ENCODE results near the gene ZNF668.

The ZNF668 gene

GRCh38 chr16:31073970-31074813, at the start of gene ZNF668, which contains the start of gene ZNF646:
ZNF668 (minus strand) TSS chr16:31074240; CDS start chr16:31064459, 9,781 bp downstream.
ZNF646 (plus strand) TSS chr16:31074422; CDS start chr16:31076325, 1,903 bp downstream.
- DNase-seq = peak; percentile 100

GRCh38 chr16:31120129-31120528, 46.1 kb upstream of the ZNF668 start:
- DNase-seq = no peak

GRCh38 chr16:31118223-31119155, 44.4 kb upstream of the ZNF668 start:
- DNase-seq = peak; percentile 94

- peak; percentile 99 for DNase-seq
Observed at GRCh38 chr16:31117384-31118222, 43.6 kb upstream of the ZNF668 start, which contains the start of gene KAT8. KAT8 (plus strand) TSS chr16:31117664; CDS start chr16:31117682, 18 bp downstream.

GRCh38 chr16:31114468-31114867, 40.4 kb upstream of the ZNF668 start:
- no peak for DNase-seq

- DNase-seq = peak; percentile 91
Observed at GRCh38 chr16:31113121-31114120, 39.4 kb upstream of the ZNF668 start.

GRCh38 chr16:31112711-31113110, 38.7 kb upstream of the ZNF668 start:
- no peak for DNase-seq

- no peak for DNase-seq
Observed at GRCh38 chr16:31111881-31112466, 37.9 kb upstream of the ZNF668 start.

- no peak for DNase-seq
Observed at GRCh38 chr16:31110106-31111034, 36.3 kb upstream of the ZNF668 start.

GRCh38 chr16:31109622-31110021, 35.6 kb upstream of the ZNF668 start:
- DNase-seq = no peak

GRCh38 chr16:31108794-31109558, 34.9 kb upstream of the ZNF668 start:
- DNase-seq = no peak

- peak; percentile 83 for DNase-seq
Observed at GRCh38 chr16:31108035-31108793, 34.2 kb upstream of the ZNF668 start, which contains the start of gene BCKDK. BCKDK (plus strand) TSS chr16:31108386; CDS start chr16:31109224, 838 bp downstream.

GRCh38 chr16:31107465-31107867, 33.4 kb upstream of the ZNF668 start:
- peak; percentile 9 for DNase-seq

- DNase-seq = no peak
Observed at GRCh38 chr16:31106509-31107464, 32.7 kb upstream of the ZNF668 start.

GRCh38 chr16:31105677-31106213, 31.7 kb upstream of the ZNF668 start:
- DNase-seq = peak; percentile 73
